Panc1 (cell line): ENCODE measurements around the gene DTNB. TPM values are rescaled to one million over a fixed set of nuclear protein-coding genes. Genes with fewer than 3 reads are reported as not detected.

Source experiments
- ATAC-seq: fragments of 200-7000 bp; cut with Tn5 transposase; 2 replicates; pipeline ENCODE4 v1.9.1; 2020; ENCODE audit warnings: mild to moderate bottlenecking, moderate library complexity
- BruUV-seq: library from RNA; stranded (reverse); fragments of 400-500 nt; replicated peaks from 2 replicates; lab custom pipeline; 2021; lab: Mats Ljungman, UMichigan
- CTCF ChIA-PET: fragments of 300-600 bp; sonication (Branson Sonifier 250); formaldehyde crosslinking; loops from one replicate; lab custom pipeline; 2022; ENCODE audit warnings: antibody characterized with exemption; lab: Charles Lee
- POLR2A ChIA-PET: fragments of 300-600 bp; sonication (Branson Sonifier 250); formaldehyde crosslinking; loops from one replicate; lab custom pipeline; 2022; ENCODE audit warnings: antibody characterized with exemption; lab: Charles Lee
- DNase-seq: peaks from one replicate; pipeline ENCODE4 v3.0.0-alpha.2; 2010; ENCODE audit warnings: low read depth, low spot score
- H3K27ac ChIP-seq: 2 replicates; pipeline ENCODE4 v1.5.1; 2011; ENCODE audit warnings: mild to moderate bottlenecking, low read length, inconsistent platforms
- H3K27me3 ChIP-seq: fragments of 200-500 bp; sonication (Bioruptor generic); 2 replicates; pipeline ENCODE4 v1.6.0; 2014; ENCODE audit warnings: low read length, inconsistent platforms; ENCODE audit not compliant: control insufficient read depth, insufficient read depth
- H3K36me3 ChIP-seq: fragments of 200-500 bp; sonication (Bioruptor generic); 2 replicates; pipeline ENCODE4 v1.5.1; 2014; ENCODE audit warnings: inconsistent platforms, mild to moderate bottlenecking, low read length, moderate library complexity; ENCODE audit not compliant: control insufficient read depth, insufficient read depth
- H3K4me1 ChIP-seq: 2 replicates; pipeline ENCODE4 v1.5.1; 2011; ENCODE audit warnings: inconsistent platforms, mild to moderate bottlenecking, low read length, moderate library complexity; ENCODE audit not compliant: control insufficient read depth, insufficient read depth
- H3K4me3 ChIP-seq, 2 experiments: 2 replicates each; pipeline ENCODE4 v1.5.1; 2011 to 2012; ENCODE audit warnings: low read depth in 2 of 2, low read length in 2 of 2, mild to moderate bottlenecking in 2 of 2, inconsistent platforms in 1 of 2, moderate library complexity in 1 of 2
- H3K9me3 ChIP-seq: fragments of 200-500 bp; sonication (Bioruptor generic); 2 replicates; pipeline ENCODE4 v1.5.1; 2014; ENCODE audit warnings: low read depth, mild to moderate bottlenecking, inconsistent platforms, low read length, moderate library complexity; ENCODE audit not compliant: control insufficient read depth, insufficient read depth
- CTCF ChIP-seq: fragments of 450-650 bp; IDR thresholded peaks from 2 replicates; pipeline ENCODE4 v1.5.1; 2017; ENCODE audit warnings: mild to moderate bottlenecking
- POLR2AphosphoS5 ChIP-seq: IDR thresholded peaks from 2 replicates; pipeline ENCODE4 v1.6.1; 2012; ENCODE audit warnings: mild to moderate bottlenecking, low read depth, low read length, moderate library complexity
- SIN3A ChIP-seq: IDR thresholded peaks from 2 replicates; pipeline ENCODE4 v1.6.1; 2012; ENCODE audit warnings: low read depth, mild to moderate bottlenecking, low read length, moderate library complexity, borderline replicate concordance; ENCODE audit not compliant: insufficient read depth
- TCF7L2 ChIP-seq: IDR thresholded peaks from 2 replicates; pipeline ENCODE4 v1.6.1; 2011; ENCODE audit warnings: mild to moderate bottlenecking, low read depth, low read length, inconsistent platforms
- in situ Hi-C: cut with HindIII; loops from 2 replicates; pipeline ENCODE4 v1.10.0; 2016; ENCODE audit warnings: low sequenced_read_pairs, low pct_unique_long_range_greater_than_20kb
- intact Hi-C: fragments of 100-400 bp; cut with micrococcal nuclease; formaldehyde crosslinking; loops from one replicate; pipeline ENCODE4 v1.10.0; 2022; ENCODE audit not compliant: unreplicated experiment
- total RNA-seq: library from RNA; stranded (reverse); gene quantifications from one replicate; pipeline ENCODE4 v1.2.1, GENCODE V29; 2021; ENCODE audit not compliant: unreplicated experiment
- TF ChIP-seq, protein P1 (sequence below), 2 experiments: IDR thresholded peaks; 2 replicates each; pipeline ENCODE4 v1.6.1; 2011 to 2012; ENCODE audit warnings: low read depth in 2 of 2, control low read depth in 1 of 2, low read length in 1 of 2, mild to moderate bottlenecking in 1 of 2, moderate library complexity in 1 of 2; ENCODE audit not compliant: insufficient read depth in 1 of 2

The DTNB gene
- total RNA-seq, 1 experiment from 2014 or later, result 37.8 TPM

DNA sequence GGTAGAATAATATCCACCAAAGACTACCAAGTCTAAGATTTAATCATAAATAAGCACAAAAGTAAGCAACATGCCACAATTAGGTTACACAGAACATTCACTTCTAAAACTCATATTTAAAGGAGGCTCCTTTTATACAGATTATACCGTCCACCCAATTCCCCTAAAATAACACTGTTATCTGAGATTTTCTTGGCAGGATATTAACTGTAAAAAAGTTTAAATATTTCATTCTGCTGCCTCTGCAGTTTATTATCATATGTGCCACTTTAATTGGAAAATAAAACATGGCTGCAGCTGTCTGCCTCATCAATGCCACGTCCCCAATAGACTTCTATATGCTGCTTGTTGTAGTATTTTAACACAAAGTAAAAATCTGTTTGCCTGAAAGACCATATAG is 140.9 kb downstream of the DTNB start:
- intact Hi-C loops, result no loop called here
- ATAC-seq, result no peak
- no peak for TF ChIP-seq SIN3A
- TF ChIP-seq, protein P1, sequence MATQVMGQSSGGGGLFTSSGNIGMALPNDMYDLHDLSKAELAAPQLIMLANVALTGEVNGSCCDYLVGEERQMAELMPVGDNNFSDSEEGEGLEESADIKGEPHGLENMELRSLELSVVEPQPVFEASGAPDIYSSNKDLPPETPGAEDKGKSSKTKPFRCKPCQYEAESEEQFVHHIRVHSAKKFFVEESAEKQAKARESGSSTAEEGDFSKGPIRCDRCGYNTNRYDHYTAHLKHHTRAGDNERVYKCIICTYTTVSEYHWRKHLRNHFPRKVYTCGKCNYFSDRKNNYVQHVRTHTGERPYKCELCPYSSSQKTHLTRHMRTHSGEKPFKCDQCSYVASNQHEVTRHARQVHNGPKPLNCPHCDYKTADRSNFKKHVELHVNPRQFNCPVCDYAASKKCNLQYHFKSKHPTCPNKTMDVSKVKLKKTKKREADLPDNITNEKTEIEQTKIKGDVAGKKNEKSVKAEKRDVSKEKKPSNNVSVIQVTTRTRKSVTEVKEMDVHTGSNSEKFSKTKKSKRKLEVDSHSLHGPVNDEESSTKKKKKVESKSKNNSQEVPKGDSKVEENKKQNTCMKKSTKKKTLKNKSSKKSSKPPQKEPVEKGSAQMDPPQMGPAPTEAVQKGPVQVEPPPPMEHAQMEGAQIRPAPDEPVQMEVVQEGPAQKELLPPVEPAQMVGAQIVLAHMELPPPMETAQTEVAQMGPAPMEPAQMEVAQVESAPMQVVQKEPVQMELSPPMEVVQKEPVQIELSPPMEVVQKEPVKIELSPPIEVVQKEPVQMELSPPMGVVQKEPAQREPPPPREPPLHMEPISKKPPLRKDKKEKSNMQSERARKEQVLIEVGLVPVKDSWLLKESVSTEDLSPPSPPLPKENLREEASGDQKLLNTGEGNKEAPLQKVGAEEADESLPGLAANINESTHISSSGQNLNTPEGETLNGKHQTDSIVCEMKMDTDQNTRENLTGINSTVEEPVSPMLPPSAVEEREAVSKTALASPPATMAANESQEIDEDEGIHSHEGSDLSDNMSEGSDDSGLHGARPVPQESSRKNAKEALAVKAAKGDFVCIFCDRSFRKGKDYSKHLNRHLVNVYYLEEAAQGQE (IDR thresholded peaks at IDR 0.05; ENCODE audit: insufficient read depth in 1 of 2, low read depth in 2 of 2, low read length in 1 of 2), result no peak
- no peak for TF ChIP-seq TCF7L2
- no peak for TF ChIP-seq CTCF
- TF ChIP-seq POLR2AphosphoS5, result no peak
- Histone ChIP-seq H3K36me3 (no peaks in the 10 kb centered on the region), H3K27ac (no peak overlapping the region), H3K4me1 (no peaks in the 10 kb centered on the region), H3K9me3 (no peaks in the 10 kb centered on the region), H3K27me3 (no peaks in the 10 kb centered on the region), H3K4me3 (no peak overlapping the region)
- in situ Hi-C loops, result no loop called here
- DNase-seq, result no peak
- no TSS peak for BruUV-seq
- ChIA-PET POLR2A (no interaction called here), CTCF (no interaction called here)

- in situ Hi-C loops (no loop called here), intact Hi-C loops (no loop called here)
- no peak overlapping the region for H3K27ac ChIP-seq
- H3K4me1 ChIP-seq, result no peaks in the 10 kb centered on the region
- ATAC-seq (no peak), DNase-seq (no peak)
- H3K36me3 ChIP-seq, result no peaks in the 10 kb centered on the region
- POLR2A ChIA-PET, result no interaction called here
- BruUV-seq, result no TSS peak
- no peak overlapping the region for H3K4me3 ChIP-seq
- H3K27me3 ChIP-seq, result no peaks in the 10 kb centered on the region
- TF ChIP-seq, protein P1 (IDR thresholded peaks at IDR 0.05; ENCODE audit: insufficient read depth in 1 of 2, low read depth in 2 of 2, low read length in 1 of 2), result no peak
- TF ChIP-seq CTCF, result no peak
- TF ChIP-seq POLR2AphosphoS5, result no peak
- no peak for TF ChIP-seq TCF7L2
- TF ChIP-seq SIN3A, result no peak
- H3K9me3 ChIP-seq, result no peaks in the 10 kb centered on the region
- CTCF ChIA-PET, result no interaction called here
Observed at GRCh38 chr2:25529034-25529433, 144.3 kb downstream of the DTNB start.
